Calu3 (cell line): ENCODE data around the gene USP24. TPM values are rescaled to one million over a fixed set of nuclear protein-coding genes. Genes with fewer than 3 reads are reported as not detected.
"Not testable (repeated sequence)": the region's sequence is repeated elsewhere in the genome, so short reads cannot be mapped to it uniquely, and the experiment has no call there.

ENCODE experiments used
- BruUV-seq: library from RNA; stranded (reverse); fragments of 400-500 nt; replicated peaks from 2 replicates; lab custom pipeline; 2021; lab: Mats Ljungman, UMichigan
- CTCF ChIA-PET: fragments of 300-600 bp; sonication (Branson Sonifier 250); formaldehyde crosslinking; loops from one replicate; lab custom pipeline; 2022; ENCODE audit warnings: antibody characterized with exemption; lab: Charles Lee
- DNase-seq: peaks from one replicate; pipeline ENCODE4 v3.0.0; 2022
- H3K27ac Mint-ChIP-seq: one replicate; pipeline ENCODE4 v1.8.0; 2022; ENCODE audit warnings: mixed read lengths; ENCODE audit not compliant: unreplicated experiment
- H3K27me3 Mint-ChIP-seq: one replicate; pipeline ENCODE4 v1.8.0; 2022; ENCODE audit warnings: mixed read lengths; ENCODE audit not compliant: unreplicated experiment
- H3K36me3 Mint-ChIP-seq: one replicate; pipeline ENCODE4 v1.8.0; 2022; ENCODE audit warnings: mild to moderate bottlenecking, moderate library complexity, mixed read lengths; ENCODE audit not compliant: insufficient read depth, unreplicated experiment
- H3K4me1 Mint-ChIP-seq: one replicate; pipeline ENCODE4 v1.8.0; 2022; ENCODE audit warnings: mild to moderate bottlenecking, low read depth, mixed read lengths; ENCODE audit not compliant: unreplicated experiment
- H3K4me3 Mint-ChIP-seq: one replicate; pipeline ENCODE4 v1.8.0; 2022; ENCODE audit warnings: mild to moderate bottlenecking, low read depth, moderate library complexity, mixed read lengths; ENCODE audit not compliant: unreplicated experiment
- H3K9me3 Mint-ChIP-seq: one replicate; pipeline ENCODE4 v1.8.0; 2022; ENCODE audit warnings: low read depth, mixed read lengths; ENCODE audit not compliant: unreplicated experiment
- intact Hi-C: fragments of 100-400 bp; cut with micrococcal nuclease; formaldehyde crosslinking; loops from one replicate; pipeline ENCODE4 v1.10.0; 2022; ENCODE audit not compliant: unreplicated experiment
- total RNA-seq: library from RNA; stranded (reverse); gene quantifications from 2 replicates; pipeline ENCODE4 v1.2.3, GENCODE V29; 2022
- TF ChIP-seq, protein P1 (sequence below): fragments of 200-600 bp; IDR thresholded peaks from one replicate; pipeline ENCODE4 v1.8.0; 2022; ENCODE audit warnings: antibody characterized with exemption; ENCODE audit not compliant: unreplicated experiment

The USP24 gene
- total RNA-seq, 1 experiment from 2014 or later, result 45.3 TPM

DNA sequence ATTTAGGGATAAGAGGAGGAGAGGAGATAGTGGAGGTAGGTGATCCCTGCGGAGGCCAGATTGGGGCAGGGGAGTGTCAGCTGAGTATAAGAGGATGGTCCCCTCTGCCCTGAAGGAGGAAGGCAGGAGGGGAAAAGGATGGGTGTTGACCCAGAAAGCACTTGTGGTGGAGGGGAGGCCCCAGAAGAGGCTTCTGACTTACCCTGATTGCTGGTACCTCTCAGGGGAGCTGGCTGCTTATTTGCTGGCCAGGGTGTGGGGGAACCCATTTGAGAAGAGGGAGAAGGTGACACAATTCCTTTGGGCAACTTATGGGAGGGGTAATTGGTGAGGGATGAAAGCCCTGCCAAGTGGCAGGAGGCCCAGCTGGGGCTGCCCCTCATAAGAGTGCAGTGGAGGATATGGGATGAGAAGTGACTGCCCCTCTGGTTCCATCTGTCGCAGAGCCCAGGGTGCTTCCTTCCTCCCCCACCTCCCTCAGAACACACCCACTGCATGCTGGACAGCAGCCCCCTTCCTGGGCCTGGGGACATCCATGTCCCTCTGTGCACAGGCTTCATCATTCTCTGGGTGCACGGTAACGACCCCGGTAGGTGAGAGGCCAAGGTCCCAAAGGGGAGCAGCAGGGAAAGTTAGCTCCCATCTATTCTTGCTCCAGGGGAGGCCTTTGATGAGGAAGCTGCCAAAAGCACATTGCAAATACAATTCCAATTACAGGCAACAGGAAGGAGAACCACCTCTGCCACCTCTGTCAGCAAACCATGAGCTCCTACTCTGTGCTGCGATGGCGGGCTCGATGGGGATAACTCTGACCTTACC, 177.2 kb downstream of the USP24 start:
- Mint-ChIP-seq H3K4me1 (peaks cover 49% of the 10 kb centered on the region), H3K27ac (peak overlapping the region; percentile 23), H3K9me3 (no peaks in the 10 kb centered on the region), H3K4me3 (no peak overlapping the region), H3K27me3 (peaks cover 11% of the 10 kb centered on the region), H3K36me3 (peaks cover 36% of the 10 kb centered on the region)
- TF ChIP-seq, protein P1, sequence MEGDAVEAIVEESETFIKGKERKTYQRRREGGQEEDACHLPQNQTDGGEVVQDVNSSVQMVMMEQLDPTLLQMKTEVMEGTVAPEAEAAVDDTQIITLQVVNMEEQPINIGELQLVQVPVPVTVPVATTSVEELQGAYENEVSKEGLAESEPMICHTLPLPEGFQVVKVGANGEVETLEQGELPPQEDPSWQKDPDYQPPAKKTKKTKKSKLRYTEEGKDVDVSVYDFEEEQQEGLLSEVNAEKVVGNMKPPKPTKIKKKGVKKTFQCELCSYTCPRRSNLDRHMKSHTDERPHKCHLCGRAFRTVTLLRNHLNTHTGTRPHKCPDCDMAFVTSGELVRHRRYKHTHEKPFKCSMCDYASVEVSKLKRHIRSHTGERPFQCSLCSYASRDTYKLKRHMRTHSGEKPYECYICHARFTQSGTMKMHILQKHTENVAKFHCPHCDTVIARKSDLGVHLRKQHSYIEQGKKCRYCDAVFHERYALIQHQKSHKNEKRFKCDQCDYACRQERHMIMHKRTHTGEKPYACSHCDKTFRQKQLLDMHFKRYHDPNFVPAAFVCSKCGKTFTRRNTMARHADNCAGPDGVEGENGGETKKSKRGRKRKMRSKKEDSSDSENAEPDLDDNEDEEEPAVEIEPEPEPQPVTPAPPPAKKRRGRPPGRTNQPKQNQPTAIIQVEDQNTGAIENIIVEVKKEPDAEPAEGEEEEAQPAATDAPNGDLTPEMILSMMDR, result no peak
- intact Hi-C loops, result no loop called here
- CTCF ChIA-PET, result interaction anchor here (1.0 to 1.3 kb wide), 2 partner anchors 16 to 93 kb away, joined by 3 to 6 read pairs; no protein-coding TSS in a partner anchor
- no TSS peak for BruUV-seq
- DNase-seq, result no peak

DNA sequence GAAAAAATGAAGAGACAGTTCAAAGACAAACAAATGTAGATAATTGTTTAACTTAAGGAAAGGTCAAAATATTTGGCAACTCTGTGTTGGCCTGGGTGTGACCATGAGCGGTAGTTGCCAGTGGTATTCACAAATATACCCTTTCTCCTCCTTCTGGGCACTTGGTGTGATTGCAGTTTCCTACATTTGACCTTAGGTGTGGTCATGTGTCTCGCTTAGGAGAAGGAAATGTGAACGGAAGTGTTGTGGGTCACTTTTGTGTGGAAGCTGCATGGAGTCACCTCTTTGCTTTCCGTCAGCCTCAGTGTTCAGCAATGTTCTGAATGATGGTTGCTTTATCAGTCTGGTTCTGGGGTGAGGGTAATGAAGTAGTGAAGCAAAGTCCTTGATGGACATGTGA, 179.3 kb downstream of the USP24 start:
- CTCF ChIA-PET, result interaction anchor here (0.6 to 1.3 kb wide), 2 partner anchors 14 to 28 kb away, joined by 3 to 7 read pairs; no protein-coding TSS in a partner anchor
- peaks cover 24% of the 10 kb centered on the region for H3K27me3 Mint-ChIP-seq
- TF ChIP-seq, protein P1, result peak; percentile 17

DNA sequence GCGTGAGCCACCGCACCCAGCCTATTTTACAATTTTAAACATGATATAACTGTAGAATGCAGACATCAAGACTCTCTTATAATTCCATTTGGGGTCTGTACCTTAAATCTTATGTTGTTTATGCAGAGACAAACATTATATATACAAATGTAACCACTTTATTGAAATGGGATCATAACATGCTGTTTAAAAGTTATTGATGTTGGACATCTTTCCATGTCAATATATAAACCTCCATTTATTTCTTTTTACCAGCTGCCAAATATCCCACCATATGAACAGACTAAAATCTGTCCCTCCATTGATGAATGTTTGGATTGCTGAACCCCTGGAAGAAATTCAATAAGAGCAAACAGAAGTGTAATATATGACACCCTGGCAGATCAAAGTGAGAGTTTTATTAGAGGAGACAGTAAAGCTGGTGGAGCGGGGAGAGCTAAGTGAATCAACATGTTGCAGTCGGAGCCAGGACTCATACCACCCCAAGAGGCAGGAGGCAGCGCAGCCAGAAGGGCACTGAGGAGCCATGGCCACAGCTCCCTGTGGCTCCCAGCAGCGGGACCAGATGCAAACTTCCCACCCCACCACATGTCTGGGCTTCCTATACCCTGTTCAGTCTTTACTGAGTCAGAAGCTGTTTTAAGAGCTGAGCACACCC, 180.6 kb downstream of the USP24 start:
- H3K9me3 Mint-ChIP-seq, result peaks cover 2% of the 10 kb centered on the region
- no TSS peak for BruUV-seq
- peaks cover 33% of the 10 kb centered on the region for H3K4me1 Mint-ChIP-seq
- CTCF ChIA-PET, result interaction anchor here (1.3 kb wide), 1 partner anchor 13 kb away, joined by 7 read pairs; no protein-coding TSS in a partner anchor
- no peak overlapping the region for H3K4me3 Mint-ChIP-seq
- no peak overlapping the region for H3K27ac Mint-ChIP-seq
- no peak for DNase-seq
- H3K36me3 Mint-ChIP-seq, result peaks cover 14% of the 10 kb centered on the region
- TF ChIP-seq, protein P1, result no peak
- intact Hi-C loops, result no loop called here
- peaks cover 37% of the 10 kb centered on the region for H3K27me3 Mint-ChIP-seq

More for the DNA sequence above, 179.3 kb downstream of the USP24 start:
- no peak overlapping the region for H3K4me3 Mint-ChIP-seq
- H3K36me3 Mint-ChIP-seq, result peaks cover 27% of the 10 kb centered on the region
- intact Hi-C loops, result no loop called here
- peaks cover 34% of the 10 kb centered on the region for H3K4me1 Mint-ChIP-seq
- peaks cover 2% of the 10 kb centered on the region for H3K9me3 Mint-ChIP-seq
- DNase-seq, result no peak
- H3K27ac Mint-ChIP-seq, result no peak overlapping the region
- BruUV-seq, result no TSS peak

DNA sequence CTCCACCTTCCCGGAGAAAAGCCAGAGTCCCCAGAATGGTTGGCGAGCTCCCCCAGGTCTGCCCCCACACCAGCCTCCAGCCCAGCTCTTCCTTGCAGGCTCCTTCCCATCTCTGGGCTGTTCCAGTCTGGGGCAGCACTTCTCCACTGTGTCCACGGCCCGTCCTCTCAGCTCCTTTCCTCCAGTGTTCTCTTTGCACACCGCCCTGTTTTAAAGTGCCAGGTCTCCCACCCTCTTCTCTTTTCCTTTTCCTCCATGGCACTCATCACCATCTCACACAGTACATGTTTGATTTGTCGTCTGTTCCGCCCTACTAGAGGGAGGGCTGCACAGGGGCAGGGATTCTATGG, 181.9 kb downstream of the USP24 start:
- Mint-ChIP-seq H3K4me1 (peaks cover 22% of the 10 kb centered on the region), H3K9me3 (peaks cover 2% of the 10 kb centered on the region), H3K27me3 (peaks cover 38% of the 10 kb centered on the region), H3K36me3 (peaks cover 6% of the 10 kb centered on the region), H3K27ac (no peak overlapping the region), H3K4me3 (no peak overlapping the region)
- CTCF ChIA-PET, result interaction anchor here (1.1 kb wide), 1 partner anchor 11 kb away, joined by 3 read pairs; no protein-coding TSS in a partner anchor
- TF ChIP-seq, protein P1, result no peak
- intact Hi-C loops, result no loop called here
- BruUV-seq, result no TSS peak
- DNase-seq, result no peak

DNA sequence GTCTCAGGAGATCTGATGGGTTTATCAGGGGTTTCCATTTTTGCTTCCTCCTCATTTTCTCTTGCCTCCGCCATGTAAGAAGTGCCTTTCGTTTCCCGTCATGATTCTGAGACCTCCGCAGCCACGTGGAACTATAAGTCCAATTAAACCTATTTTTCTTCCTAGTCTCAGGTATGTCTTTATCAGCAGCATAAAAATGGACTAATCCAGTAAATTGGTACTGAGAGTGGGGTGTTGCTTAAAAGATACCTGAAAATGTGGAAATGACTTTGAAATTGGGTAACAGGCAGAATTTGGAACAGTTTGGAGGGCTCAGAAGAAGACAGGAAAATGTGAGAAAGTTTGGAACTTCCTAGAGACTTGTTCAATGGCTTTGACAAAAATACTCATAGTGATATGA, 184.1 kb downstream of the USP24 start:
- CTCF ChIA-PET, BruUV-seq, DNase-seq, H3K9me3 Mint-ChIP-seq, H3K4me3 Mint-ChIP-seq, intact Hi-C loops, H3K36me3 Mint-ChIP-seq, H3K27ac Mint-ChIP-seq: not testable (repeated sequence)
- Mint-ChIP-seq H3K27me3 (peaks cover 38% of the 10 kb centered on the region), H3K4me1 (peaks cover 18% of the 10 kb centered on the region)

DNA sequence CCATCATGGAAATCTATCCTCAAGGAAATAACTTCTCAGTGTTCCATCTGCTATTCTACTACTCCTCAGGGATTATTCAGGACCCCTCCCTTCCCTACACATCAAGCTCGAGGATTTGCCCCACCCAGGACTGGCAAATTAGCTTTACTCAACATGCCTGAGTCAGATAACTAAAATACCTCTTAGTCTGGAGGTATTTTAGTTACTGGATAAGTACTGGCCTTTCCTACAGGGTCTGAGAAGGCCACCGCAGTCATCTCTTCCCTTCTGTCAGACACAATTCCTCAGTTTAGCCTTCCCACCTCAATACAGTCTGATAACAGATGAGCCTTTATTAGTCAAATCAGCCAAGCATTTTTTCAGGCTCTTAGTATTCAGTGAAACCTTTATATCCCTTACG, 188.5 kb downstream of the USP24 start:
- BruUV-seq, CTCF ChIA-PET, DNase-seq, H3K9me3 Mint-ChIP-seq, H3K27ac Mint-ChIP-seq, intact Hi-C loops, H3K36me3 Mint-ChIP-seq, H3K4me3 Mint-ChIP-seq: not testable (repeated sequence)
- Mint-ChIP-seq H3K27me3 (peaks cover 22% of the 10 kb centered on the region), H3K4me1 (peaks cover 24% of the 10 kb centered on the region)
